Effector memory CD4-positive, alpha-beta T cell (primary cell): ENCODE results near the gene SLC7A14.

ENCODE experiments used
- DNase-seq, 3 donors: peaks; one replicate each; pipeline ENCODE4 v3.0.0-alpha.2; 2020
- H3K27ac ChIP-seq: 2 replicates; pipeline ENCODE4 v1.7.0; 2013; ENCODE audit warnings: mild to moderate bottlenecking, low read length, moderate library complexity; ENCODE audit not compliant: insufficient read depth, poor library complexity, severe bottlenecking
- H3K27me3 ChIP-seq: replicated peaks from 2 replicates; pipeline ENCODE4 v1.7.0; 2013; ENCODE audit warnings: mild to moderate bottlenecking, low read length; ENCODE audit not compliant: insufficient read depth, control insufficient read depth, poor library complexity, severe bottlenecking
- H3K36me3 ChIP-seq: 2 replicates; pipeline ENCODE4 v1.7.0; 2013; ENCODE audit warnings: mild to moderate bottlenecking, low read length, moderate library complexity; ENCODE audit not compliant: control insufficient read depth, insufficient read depth
- H3K4me1 ChIP-seq: 2 replicates; pipeline ENCODE4 v1.7.0; 2013; ENCODE audit warnings: low read length, mild to moderate bottlenecking; ENCODE audit not compliant: control insufficient read depth, insufficient read depth, poor library complexity, severe bottlenecking
- H3K4me3 ChIP-seq: 2 replicates; pipeline ENCODE4 v1.7.0; 2013; ENCODE audit warnings: low read length, low read depth, mild to moderate bottlenecking; ENCODE audit not compliant: insufficient read depth, poor library complexity, severe bottlenecking
- H3K9me3 ChIP-seq: 2 replicates; pipeline ENCODE4 v1.7.0; 2013; ENCODE audit warnings: mild to moderate bottlenecking, low read length, moderate library complexity; ENCODE audit not compliant: control insufficient read depth

The SLC7A14 gene

GRCh38 chr3:170614214-170614966, 28.5 kb upstream of the SLC7A14 start:
- H3K4me3 ChIP-seq: no peak overlapping the region
- DNase-seq: no peak
- H3K9me3 ChIP-seq: no peaks in the 10 kb centered on the region
- H3K4me1 ChIP-seq: no peaks in the 10 kb centered on the region
- no peaks in the 10 kb centered on the region for H3K27me3 ChIP-seq
- H3K36me3 ChIP-seq: no peaks in the 10 kb centered on the region
- H3K27ac ChIP-seq: no peak overlapping the region

- H3K27ac ChIP-seq: no peak overlapping the region
- DNase-seq: no peak
- no peaks in the 10 kb centered on the region for H3K36me3 ChIP-seq
- no peaks in the 10 kb centered on the region for H3K4me1 ChIP-seq
- no peak overlapping the region for H3K4me3 ChIP-seq
- no peaks in the 10 kb centered on the region for H3K27me3 ChIP-seq
- no peaks in the 10 kb centered on the region for H3K9me3 ChIP-seq
Measured at GRCh38 chr3:170611751-170612150, 25.9 kb upstream of the SLC7A14 start.

- Histone ChIP-seq H3K27me3 (no peaks in the 10 kb centered on the region), H3K4me1 (no peaks in the 10 kb centered on the region), H3K36me3 (no peaks in the 10 kb centered on the region), H3K9me3 (no peaks in the 10 kb centered on the region), H3K4me3 (no peak overlapping the region), H3K27ac (no peak overlapping the region)
- no peak for DNase-seq
Measured at GRCh38 chr3:170610321-170610884, 24.5 kb upstream of the SLC7A14 start.

GRCh38 chr3:170608475-170608874, 22.6 kb upstream of the SLC7A14 start:
- no peak overlapping the region for H3K27ac ChIP-seq
- no peaks in the 10 kb centered on the region for H3K36me3 ChIP-seq
- H3K27me3 ChIP-seq: no peaks in the 10 kb centered on the region
- no peak overlapping the region for H3K4me3 ChIP-seq
- no peaks in the 10 kb centered on the region for H3K4me1 ChIP-seq
- no peak for DNase-seq
- H3K9me3 ChIP-seq: no peaks in the 10 kb centered on the region

- no peak for DNase-seq
- Histone ChIP-seq H3K27ac (no peak overlapping the region), H3K27me3 (no peaks in the 10 kb centered on the region), H3K4me1 (no peaks in the 10 kb centered on the region), H3K9me3 (no peaks in the 10 kb centered on the region), H3K36me3 (no peaks in the 10 kb centered on the region), H3K4me3 (no peak overlapping the region)
Measured at GRCh38 chr3:170606675-170607074, 20.8 kb upstream of the SLC7A14 start.

GRCh38 chr3:170605490-170605889, 19.6 kb upstream of the SLC7A14 start:
- no peaks in the 10 kb centered on the region for H3K4me1 ChIP-seq
- no peaks in the 10 kb centered on the region for H3K27me3 ChIP-seq
- no peak for DNase-seq
- no peaks in the 10 kb centered on the region for H3K36me3 ChIP-seq
- no peak overlapping the region for H3K27ac ChIP-seq
- H3K9me3 ChIP-seq: no peaks in the 10 kb centered on the region
- no peak overlapping the region for H3K4me3 ChIP-seq

GRCh38 chr3:170603770-170604510, 18.1 kb upstream of the SLC7A14 start:
- Histone ChIP-seq H3K4me3 (no peak overlapping the region), H3K9me3 (no peaks in the 10 kb centered on the region), H3K36me3 (no peaks in the 10 kb centered on the region), H3K27me3 (no peaks in the 10 kb centered on the region), H3K27ac (no peak overlapping the region), H3K4me1 (no peaks in the 10 kb centered on the region)
- no peak for DNase-seq

- Histone ChIP-seq H3K27me3 (no peaks in the 10 kb centered on the region), H3K4me3 (no peak overlapping the region), H3K4me1 (no peaks in the 10 kb centered on the region), H3K27ac (no peak overlapping the region), H3K9me3 (no peaks in the 10 kb centered on the region), H3K36me3 (no peaks in the 10 kb centered on the region)
- no peak for DNase-seq
Measured at GRCh38 chr3:170602556-170602955, 16.7 kb upstream of the SLC7A14 start.

GRCh38 chr3:170600005-170600624, 14.2 kb upstream of the SLC7A14 start:
- no peaks in the 10 kb centered on the region for H3K27me3 ChIP-seq
- H3K27ac ChIP-seq: no peak overlapping the region
- H3K9me3 ChIP-seq: no peaks in the 10 kb centered on the region
- H3K36me3 ChIP-seq: no peaks in the 10 kb centered on the region
- no peak overlapping the region for H3K4me3 ChIP-seq
- no peak for DNase-seq
- H3K4me1 ChIP-seq: no peaks in the 10 kb centered on the region

GRCh38 chr3:170599091-170599490, 13.2 kb upstream of the SLC7A14 start:
- Histone ChIP-seq H3K4me1 (no peaks in the 10 kb centered on the region), H3K36me3 (no peaks in the 10 kb centered on the region), H3K4me3 (no peak overlapping the region), H3K9me3 (no peaks in the 10 kb centered on the region), H3K27ac (no peak overlapping the region), H3K27me3 (no peaks in the 10 kb centered on the region)
- no peak for DNase-seq
